Stimulated activated CD4-positive, alpha-beta T cell treated with anti-CD3 and anti-CD28 coated beads, Interleukin-15, amount 100 ng/mL, for 1 hour (primary cell): Measurements from ENCODE around the gene NAA38.
A peak's percentile ranks its signal among the peaks of the same experiment; 100 is the strongest.

Experiments
- DNase-seq, 2 donors: peaks; one replicate each; pipeline ENCODE4 v3.0.0-alpha.2; 2020; ENCODE audit warnings: low read depth in 1 of 2, low spot score in 1 of 2

The NAA38 gene

GRCh38 chr17:7841396-7841914, 15.9 kb downstream of the NAA38 start:
- DNase-seq: peak; percentile 93 to 94

GRCh38 chr17:7840875-7841274, 16.5 kb downstream of the NAA38 start:
- no peak for DNase-seq

- DNase-seq: no peak
Observed at GRCh38 chr17:7840441-7840840, 16.9 kb downstream of the NAA38 start.

- DNase-seq: no peak
Observed at GRCh38 chr17:7839876-7840261, 17.5 kb downstream of the NAA38 start.

GRCh38 chr17:7839190-7839875, 18.0 kb downstream of the NAA38 start:
- no peak for DNase-seq

- DNase-seq: no peak
Observed at GRCh38 chr17:7838090-7839075, 19.0 kb downstream of the NAA38 start.

GRCh38 chr17:7837408-7838088, 19.8 kb downstream of the NAA38 start:
- DNase-seq: no peak

GRCh38 chr17:7836596-7837407, 20.6 kb downstream of the NAA38 start:
- no peak for DNase-seq

- DNase-seq: peak in 1 of 2 donors; percentile 27
Observed at GRCh38 chr17:7835814-7836595, 21.4 kb downstream of the NAA38 start.

- peak; percentile 69 to 83 for DNase-seq
Observed at GRCh38 chr17:7834957-7835813, 22.2 kb downstream of the NAA38 start.

GRCh38 chr17:7834542-7834956, 22.8 kb downstream of the NAA38 start:
- peak in 1 of 2 donors; percentile 36 for DNase-seq

GRCh38 chr17:7833795-7834541, 23.4 kb downstream of the NAA38 start, which contains the start of gene KDM6B:
KDM6B (plus strand) TSS chr17:7834217; CDS start chr17:7845555, 11,338 bp downstream.
- peak; percentile 73 to 79 for DNase-seq

GRCh38 chr17:7833011-7833794, 24.2 kb downstream of the NAA38 start:
- DNase-seq: no peak

- no peak for DNase-seq
Observed at GRCh38 chr17:7832431-7832830, 24.9 kb downstream of the NAA38 start.

- DNase-seq: no peak
Observed at GRCh38 chr17:7831233-7831632, 26.1 kb downstream of the NAA38 start.

- DNase-seq: no peak
Observed at GRCh38 chr17:7830616-7831015, 26.7 kb downstream of the NAA38 start.
